CD14-positive monocyte (primary cell): Measurements from ENCODE around the gene PLAU. TPM values are rescaled to one million over a fixed set of nuclear protein-coding genes. Genes with fewer than 3 reads are reported as not detected.

Experiments used
- DNase-seq, 3 donors: peaks; one replicate each; pipeline ENCODE4 v3.0.0-alpha.2; 2011 to 2022
- H2AFZ ChIP-seq: 2 replicates; pipeline ENCODE4 v1.6.0; 2012; ENCODE audit warnings: mild to moderate bottlenecking, low read depth, low read length, inconsistent platforms; ENCODE audit not compliant: insufficient read depth, poor library complexity, severe bottlenecking
- H3K27ac ChIP-seq, 2 donors: 1 replicate in 1 of 2; 2 replicates in 1 of 2; pipeline ENCODE4 v1.5.1; 2012 to 2013; ENCODE audit warnings: low read length in 2 of 2, control low read depth in 1 of 2, inconsistent platforms in 1 of 2, low read depth in 1 of 2, mild to moderate bottlenecking in 1 of 2
- H3K27me3 ChIP-seq, 2 donors: one replicate each; pipeline versions ENCODE4 v1.6.0 to v1.6.1; 2011 to 2013; ENCODE audit warnings: low read length in 2 of 2; ENCODE audit not compliant: control insufficient read depth in 2 of 2, insufficient read depth in 2 of 2
- H3K36me3 ChIP-seq, 2 donors: replicated peaks in 1 of 2; 1 replicate in 1 of 2; 2 replicates in 1 of 2; pipeline versions ENCODE4 v1.5.1 to v1.6.1; 2012 to 2013; ENCODE audit warnings: low read length in 2 of 2, control low read depth in 1 of 2, inconsistent platforms in 1 of 2, mild to moderate bottlenecking in 1 of 2; ENCODE audit not compliant: insufficient read depth in 2 of 2, control insufficient read depth in 1 of 2
- H3K4me1 ChIP-seq, 2 donors: 1 replicate in 1 of 2; 2 replicates in 1 of 2; pipeline versions ENCODE4 v1.5.1 to v1.6.1; 2012 to 2013; ENCODE audit warnings: low read length in 2 of 2, control low read depth in 1 of 2, inconsistent platforms in 1 of 2, mild to moderate bottlenecking in 1 of 2, moderate library complexity in 1 of 2; ENCODE audit not compliant: insufficient read depth in 2 of 2, control insufficient read depth in 1 of 2
- H3K4me2 ChIP-seq: replicated peaks from 2 replicates; pipeline ENCODE3; 2012; ENCODE audit warnings: low read length, moderate library complexity, mild to moderate bottlenecking; ENCODE audit not compliant: poor library complexity, severe bottlenecking; ENCODE audit errors: extremely low read depth
- H3K4me3 ChIP-seq, 3 experiments: fragments of 200-600 bp in 1 of 3; sonication (generic) in 1 of 3; replicated peaks in 1 of 3; 1 replicate in 2 of 3; 2 replicates in 1 of 3; pipeline ENCODE4 v1.5.1; 2011 to 2013; ENCODE audit warnings: low read length in 3 of 3, mild to moderate bottlenecking in 3 of 3, control low read depth in 2 of 3, low read depth in 2 of 3, inconsistent platforms in 1 of 3, moderate library complexity in 1 of 3
- H3K79me2 ChIP-seq: 2 replicates; pipeline ENCODE4 v1.6.0; 2012; ENCODE audit warnings: mild to moderate bottlenecking, control low read depth, inconsistent platforms, low read length, moderate library complexity; ENCODE audit not compliant: insufficient read depth
- H3K9ac ChIP-seq: 2 replicates; pipeline ENCODE4 v1.6.0; 2017; ENCODE audit warnings: low read length, mild to moderate bottlenecking; ENCODE audit not compliant: insufficient read depth, poor library complexity, severe bottlenecking
- H3K9me3 ChIP-seq, 2 donors: replicated peaks in 1 of 2; 1 replicate in 1 of 2; 2 replicates in 1 of 2; pipeline versions ENCODE4 v1.5.1 to v1.6.1; 2012 to 2013; ENCODE audit warnings: low read length in 2 of 2, control low read depth in 1 of 2; ENCODE audit not compliant: control insufficient read depth in 1 of 2, insufficient read depth in 1 of 2
- H4K20me1 ChIP-seq: 2 replicates; pipeline ENCODE4 v1.6.0; 2012; ENCODE audit warnings: mild to moderate bottlenecking, low read length, control low read depth, moderate library complexity; ENCODE audit not compliant: insufficient read depth
- H3K27ac Mint-ChIP-seq, 7 donors: one replicate each; pipeline ENCODE4 v1.8.0; 2020; ENCODE audit warnings: mild to moderate bottlenecking in 7 of 7, mixed read lengths in 7 of 7, moderate library complexity in 6 of 7, inconsistent platforms in 2 of 7
- H3K27me3 Mint-ChIP-seq, 3 donors: one replicate each; pipeline ENCODE4 v1.8.0; 2021 to 2022; ENCODE audit warnings: low read depth in 3 of 3, mild to moderate bottlenecking in 3 of 3, mixed read lengths in 3 of 3, moderate library complexity in 3 of 3, inconsistent platforms in 1 of 3
- H3K36me3 Mint-ChIP-seq, 2 donors: one replicate each; pipeline ENCODE4 v1.8.0; 2020; ENCODE audit warnings: mixed read lengths in 2 of 2, inconsistent platforms in 1 of 2, mild to moderate bottlenecking in 1 of 2
- H3K4me1 Mint-ChIP-seq: one replicate; pipeline ENCODE4 v1.8.0; 2020; ENCODE audit warnings: mild to moderate bottlenecking, mixed read lengths
- H3K4me3 Mint-ChIP-seq, 2 donors: one replicate each; pipeline ENCODE4 v1.8.0; 2020; ENCODE audit warnings: mild to moderate bottlenecking in 2 of 2, mixed read lengths in 2 of 2, moderate library complexity in 1 of 2
- H3K9me3 Mint-ChIP-seq, 7 donors: one replicate each; pipeline ENCODE4 v1.8.0; 2020 to 2022; ENCODE audit warnings: mixed read lengths in 7 of 7, mild to moderate bottlenecking in 6 of 7, moderate library complexity in 6 of 7, inconsistent platforms in 2 of 7
- CTCF ChIP-seq: fragments of 200-600 bp; IDR thresholded peaks from one replicate; pipeline ENCODE4 v1.8.0; 2022; ENCODE audit warnings: antibody characterized with exemption, mild to moderate bottlenecking
- WGBS: methylation state at CpG from one replicate; pipeline ENCODE4 v1.1.5; 2013; ENCODE audit warnings: missing lambda C conversion rate; ENCODE audit not compliant: insufficient coverage; 5-methylcytosine and 5-hydroxymethylcytosine counted together
- intact Hi-C, 2 donors: fragments of 100-400 bp; cut with micrococcal nuclease; formaldehyde crosslinking; loops; one replicate each; pipeline versions ENCODE4 v1.15.0 to v1.15.1; 2023
- polyA plus RNA-seq, 3 donors: library from polyadenylated mRNA; depleted of rRNA in 1 of 3; unstranded in 2 of 3; stranded (reverse) in 1 of 3; fragments of 300-500 nt in 2 of 3; fragments of >200 nt in 1 of 3; fragmentation: Illumina TruSeq in 2 of 3; gene quantifications; 1 replicate in 2 of 3; 2 replicates in 1 of 3; pipeline ENCODE4 v1.2.3, GENCODE V29; 2012 to 2021

The PLAU gene
- polyA plus RNA-seq, 3 donors = 0.16 to 1.5 (median 0.43) TPM

GRCh38 chr10:73905256-73906020, 5.5 kb upstream of the PLAU start:
- intact Hi-C loops = loop anchor here in 1 of 2 donors (2.0 to 10.0 kb wide), 2 partner anchors 17 to 89 kb away; partner anchors contain the start of gene VCL
- peak overlapping the region in 1 of 2 donors; percentile 12 for H3K27ac ChIP-seq
- peaks cover 73% of the 10 kb centered on the region for H3K4me1 Mint-ChIP-seq

More at GRCh38 chr10:73905256-73906020, 5.5 kb upstream of the PLAU start:
- no peaks in the 10 kb centered on the region for H3K36me3 Mint-ChIP-seq
- H3K27ac Mint-ChIP-seq = peak overlapping the region; percentile 70 to 94 (median 84)
- Histone ChIP-seq H3K4me3 (no peak overlapping the region), H4K20me1 (peaks cover 4% of the 10 kb centered on the region), H3K27me3 (peaks cover 0 to 1% of the 10 kb centered on the region in 2 donors), H3K4me2 (peak overlapping the region; percentile 20), H3K4me1 (peaks cover 73 to 78% of the 10 kb centered on the region in 2 donors), H3K9me3 (no peaks in the 10 kb centered on the region), H3K36me3 (no peaks in the 10 kb centered on the region), H2AFZ (no peak overlapping the region), H3K79me2 (peaks cover under 1% of the 10 kb centered on the region), H3K9ac (no peak overlapping the region)
- H3K4me3 Mint-ChIP-seq = peak overlapping the region in 1 of 2 donors; percentile 56
- H3K9me3 Mint-ChIP-seq = no peaks in the 10 kb centered on the region
- DNase-seq = peak; percentile 66 to 90 (median 81)
- peaks cover 3 to 13% (median 5%) of the 10 kb centered on the region in 3 donors for H3K27me3 Mint-ChIP-seq
- no peak for TF ChIP-seq CTCF
- 90% methylated on average over 2 of the region's 4 CpGs for WGBS
